WTC11 (cell line): ENCODE results near the gene DTNA.

ENCODE experiments used
- CBFB ChIP-seq: sonication (generic); formaldehyde crosslinking; IDR thresholded peaks from 2 replicates; pipeline ENCODE4 v1.8.1; 2022; ENCODE audit warnings: mild to moderate bottlenecking, low read depth, missing genetic modification reagents
- CTCF ChIP-seq: fragments of 200-600 bp; IDR thresholded peaks from 2 replicates; pipeline ENCODE4 v1.8.0; 2022; ENCODE audit warnings: antibody characterized with exemption
- MYBL2 ChIP-seq: sonication (generic); formaldehyde crosslinking; IDR thresholded peaks from 2 replicates; pipeline ENCODE4 v1.8.1; 2023; ENCODE audit warnings: mild to moderate bottlenecking, moderate library complexity, missing genetic modification reagents
- NFE2L1 ChIP-seq: sonication (generic); formaldehyde crosslinking; IDR thresholded peaks from 2 replicates; pipeline ENCODE4 v1.8.1; 2023; ENCODE audit warnings: missing genetic modification reagents

- TF ChIP-seq MYBL2 (CRISPR knock-in tag) (no peak), NFE2L1 (CRISPR knock-in tag) (no peak), CBFB (CRISPR knock-in tag) (no peak), CTCF (no peak)
Observed at GRCh38 chr18:34718610-34719009, 8.5 kb downstream of the DTNA start.
